GM12864 (cell line): ENCODE results near the gene PRSS1.

ENCODE experiments used
- DNase-seq: peaks from one replicate; pipeline ENCODE4 v3.0.0-alpha.2; 2011; ENCODE audit warnings: low read depth
- H3K4me3 ChIP-seq: 2 replicates; pipeline ENCODE4 v1.5.1; 2011; ENCODE audit warnings: mild to moderate bottlenecking, low read depth, low read length, control low read depth
- CTCF ChIP-seq: IDR thresholded peaks from 2 replicates; pipeline ENCODE4 v1.5.1; 2011; ENCODE audit warnings: low read depth, mild to moderate bottlenecking, moderate library complexity, low read length, control low read depth, inconsistent platforms; ENCODE audit errors: missing control alignments

The PRSS1 gene

GRCh38 chr7:142714375-142714774 lies 34.9 kb upstream of the PRSS1 start:
- DNase-seq: no peak
- no peak overlapping the region for H3K4me3 ChIP-seq
- TF ChIP-seq CTCF: no peak

DNA sequence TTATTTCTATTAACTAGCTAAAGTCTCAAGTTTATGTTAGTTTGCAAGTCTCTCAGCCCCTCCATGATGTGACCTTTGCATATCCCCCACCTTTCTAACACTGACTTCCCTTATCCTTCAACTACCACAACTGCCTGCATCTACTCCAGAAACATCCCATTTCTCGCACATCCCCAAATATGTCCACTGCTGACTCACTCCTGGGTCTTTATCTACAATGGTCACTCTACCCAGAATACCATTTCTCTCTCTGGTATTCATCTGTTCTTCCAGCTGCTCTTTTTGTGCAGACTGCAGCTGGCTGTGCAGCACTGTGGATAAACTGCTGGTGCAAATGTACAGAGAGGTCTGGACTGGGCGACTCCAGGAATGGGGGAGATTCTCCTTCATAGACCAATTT lies 32.7 kb upstream of the PRSS1 start:
- no peak overlapping the region for H3K4me3 ChIP-seq
- TF ChIP-seq CTCF: no peak
- no peak for DNase-seq

DNA sequence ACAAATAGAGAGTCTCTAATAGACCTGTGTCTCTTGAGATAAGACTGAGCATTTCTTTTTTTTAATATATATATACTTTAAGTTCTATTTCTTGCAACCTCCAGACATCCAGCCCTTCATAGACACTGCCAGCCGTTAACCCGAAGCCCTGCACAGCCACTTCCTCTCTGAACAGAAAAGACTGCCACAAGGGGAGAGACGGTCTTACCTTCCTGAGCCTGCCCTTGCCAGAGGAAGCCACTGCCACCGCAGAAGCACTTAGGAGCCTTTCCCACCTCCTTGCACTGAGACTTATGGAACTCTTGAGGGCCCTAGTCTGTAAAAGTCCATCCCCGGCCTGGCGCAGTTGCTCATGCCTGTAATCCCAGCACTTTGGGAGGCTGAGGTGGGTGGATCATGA lies 31.8 kb upstream of the PRSS1 start:
- no peak overlapping the region for H3K4me3 ChIP-seq
- DNase-seq: no peak
- TF ChIP-seq CTCF: no peak

DNA sequence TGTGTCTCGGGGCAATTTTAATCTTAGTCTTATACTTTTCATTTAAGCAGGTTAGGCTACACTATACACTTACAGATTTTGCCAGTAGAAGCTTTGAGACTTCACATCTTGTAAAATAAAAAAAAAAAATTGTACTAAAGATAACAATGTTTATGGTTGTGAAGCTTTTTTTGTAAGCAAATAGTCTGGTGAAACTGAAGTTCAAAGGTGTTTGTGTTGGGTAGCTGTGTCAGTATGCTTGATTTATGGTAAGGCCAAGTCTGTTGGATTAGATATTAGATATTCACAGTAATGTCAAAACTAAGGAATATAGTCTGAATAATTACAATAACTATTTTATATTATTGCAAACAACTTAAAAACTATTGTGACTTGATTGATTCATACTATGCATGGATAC lies 31.0 kb upstream of the PRSS1 start:
- no peak overlapping the region for H3K4me3 ChIP-seq
- DNase-seq: no peak
- no peak for TF ChIP-seq CTCF

GRCh38 chr7:142720172-142720773 lies 29.0 kb upstream of the PRSS1 start:
- TF ChIP-seq CTCF: no peak
- H3K4me3 ChIP-seq: no peak overlapping the region
- no peak for DNase-seq

GRCh38 chr7:142720986-142721385 lies 28.3 kb upstream of the PRSS1 start:
- no peak for TF ChIP-seq CTCF
- no peak overlapping the region for H3K4me3 ChIP-seq
- no peak for DNase-seq

GRCh38 chr7:142722248-142722794 lies 27.0 kb upstream of the PRSS1 start:
- H3K4me3 ChIP-seq: no peak overlapping the region
- TF ChIP-seq CTCF: no peak
- DNase-seq: no peak
